GM10248 (cell line): ENCODE results near the gene IPCEF1.

Source experiments
- CTCF ChIA-PET: fragments of 300-600 bp; sonication (Branson Sonifier 250); formaldehyde crosslinking; extraction: SDS; loops from one replicate; lab custom pipeline; 2021; ENCODE audit warnings: antibody characterized with exemption; lab: Yijun Ruan, JAX
- POLR2A ChIA-PET: fragments of 350-650 bp; sonication (Branson Sonifier 250); formaldehyde crosslinking; extraction: SDS; loops from one replicate; lab custom pipeline; 2020; ENCODE audit warnings: antibody characterized with exemption; lab: Yijun Ruan, JAX
- DNase-seq: peaks from one replicate; pipeline ENCODE4 v3.0.0; 2012; ENCODE audit errors: extremely low spot score
- TF ChIP-seq, protein P1 (sequence below): IDR thresholded peaks from 2 replicates; pipeline ENCODE4 v1.5.1; 2012; ENCODE audit warnings: mild to moderate bottlenecking, low read depth; ENCODE audit errors: extremely low read depth, missing control alignments, control extremely low read depth

The IPCEF1 gene

DNA sequence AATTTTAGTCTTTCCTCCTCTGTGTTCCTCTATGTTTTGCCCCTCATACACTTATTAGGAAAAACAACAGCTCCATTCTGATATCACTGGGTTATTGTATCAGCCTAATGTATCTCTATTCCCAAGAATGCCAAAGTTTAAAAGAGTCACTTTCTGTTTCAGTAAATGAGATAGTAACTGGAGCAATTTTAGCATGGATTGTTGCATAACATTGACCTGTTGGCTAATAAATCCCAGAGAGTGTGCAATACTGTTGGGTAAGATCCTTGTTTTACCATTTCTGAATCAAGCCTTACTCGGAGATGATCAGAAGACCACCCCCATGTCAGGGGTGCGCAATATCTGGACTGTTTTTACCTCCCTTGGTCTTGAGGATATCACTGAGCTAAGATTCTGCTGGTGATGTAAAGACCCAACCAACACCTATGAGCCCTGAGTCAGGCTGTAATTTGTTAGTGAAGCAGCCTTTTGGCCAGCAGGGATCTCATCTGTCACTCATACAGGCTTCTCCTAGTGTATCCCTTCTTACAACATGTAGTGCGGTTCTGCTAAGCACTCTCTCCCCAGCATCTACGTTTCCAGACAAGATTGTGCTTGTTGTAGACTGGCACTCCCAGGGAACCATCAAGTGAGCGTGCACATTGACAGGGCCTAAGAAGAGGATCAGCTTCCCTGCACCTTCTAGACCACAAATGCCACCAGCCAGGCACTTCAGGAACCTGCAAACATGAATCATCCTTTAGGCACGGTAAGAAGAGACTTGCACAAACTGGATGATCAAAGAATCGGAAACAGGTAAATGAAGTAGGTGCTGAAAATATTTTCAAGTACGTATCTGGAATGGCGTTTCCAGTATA lies 11.5 kb upstream of the IPCEF1 start:
- CTCF ChIA-PET = no interaction called here
- no peak for DNase-seq
- POLR2A ChIA-PET = no interaction called here
- TF ChIP-seq, protein P1, sequence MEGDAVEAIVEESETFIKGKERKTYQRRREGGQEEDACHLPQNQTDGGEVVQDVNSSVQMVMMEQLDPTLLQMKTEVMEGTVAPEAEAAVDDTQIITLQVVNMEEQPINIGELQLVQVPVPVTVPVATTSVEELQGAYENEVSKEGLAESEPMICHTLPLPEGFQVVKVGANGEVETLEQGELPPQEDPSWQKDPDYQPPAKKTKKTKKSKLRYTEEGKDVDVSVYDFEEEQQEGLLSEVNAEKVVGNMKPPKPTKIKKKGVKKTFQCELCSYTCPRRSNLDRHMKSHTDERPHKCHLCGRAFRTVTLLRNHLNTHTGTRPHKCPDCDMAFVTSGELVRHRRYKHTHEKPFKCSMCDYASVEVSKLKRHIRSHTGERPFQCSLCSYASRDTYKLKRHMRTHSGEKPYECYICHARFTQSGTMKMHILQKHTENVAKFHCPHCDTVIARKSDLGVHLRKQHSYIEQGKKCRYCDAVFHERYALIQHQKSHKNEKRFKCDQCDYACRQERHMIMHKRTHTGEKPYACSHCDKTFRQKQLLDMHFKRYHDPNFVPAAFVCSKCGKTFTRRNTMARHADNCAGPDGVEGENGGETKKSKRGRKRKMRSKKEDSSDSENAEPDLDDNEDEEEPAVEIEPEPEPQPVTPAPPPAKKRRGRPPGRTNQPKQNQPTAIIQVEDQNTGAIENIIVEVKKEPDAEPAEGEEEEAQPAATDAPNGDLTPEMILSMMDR = no peak

GRCh38 chr6:154367336-154367735 lies 10.7 kb upstream of the IPCEF1 start:
- ChIA-PET CTCF (no interaction called here), POLR2A (no interaction called here)
- TF ChIP-seq, protein P1 = no peak
- no peak for DNase-seq

DNA sequence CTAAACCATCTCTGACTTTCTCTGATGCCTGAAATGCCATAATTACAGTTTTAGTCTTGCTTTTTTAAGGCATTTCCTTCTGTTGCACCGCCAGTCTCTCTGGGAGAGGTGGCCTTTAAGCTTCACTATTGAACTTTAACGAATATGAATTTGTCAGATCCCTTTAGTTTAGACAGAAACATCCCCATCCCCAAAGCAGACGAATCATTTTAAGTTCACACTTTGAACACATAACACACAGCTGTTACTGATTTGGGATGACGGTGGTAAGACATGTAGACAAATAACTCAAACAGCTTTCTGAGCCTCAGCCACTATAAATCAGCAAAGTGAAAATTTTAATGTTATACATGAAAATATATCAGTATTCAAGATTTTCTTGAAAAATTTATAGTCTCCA lies 7.2 kb upstream of the IPCEF1 start:
- ChIA-PET CTCF (interaction anchor here (0.9 kb wide), 1 partner anchor 21 kb away, joined by 3 read pairs; no protein-coding TSS in a partner anchor), POLR2A (no interaction called here)
- TF ChIP-seq, protein P1 = no peak

DNA sequence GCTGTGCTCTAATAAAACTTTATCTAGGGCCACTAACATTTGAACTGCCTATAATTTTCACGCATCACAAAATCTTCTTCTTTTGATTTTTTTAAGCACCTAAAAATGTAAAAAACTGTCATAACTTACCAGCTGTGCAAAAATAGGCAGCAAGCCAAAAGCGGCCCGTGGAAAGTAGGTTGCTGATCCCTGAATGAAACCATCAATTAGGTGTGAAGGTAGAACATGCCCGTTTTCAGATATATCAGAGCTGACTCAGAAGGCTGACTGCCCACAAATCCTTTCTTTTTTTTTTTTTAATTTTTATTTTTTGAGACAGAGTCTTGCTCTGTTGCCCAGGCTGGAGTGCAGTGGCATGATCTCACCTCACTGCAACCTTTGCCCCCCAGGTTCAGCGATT lies 4.9 kb upstream of the IPCEF1 start:
- no peak for DNase-seq
- CTCF ChIA-PET = no interaction called here
- TF ChIP-seq, protein P1 = no peak
- POLR2A ChIA-PET = no interaction called here

More for the DNA sequence above, 7.2 kb upstream of the IPCEF1 start:
- no peak for DNase-seq

GRCh38 chr6:154360476-154360875 lies 3.9 kb upstream of the IPCEF1 start:
- ChIA-PET POLR2A (interaction anchor here (0.6 kb wide), 1 partner anchor 1256 kb away, joined by 3 read pairs; no protein-coding TSS in a partner anchor), CTCF (no interaction called here)
- TF ChIP-seq, protein P1 = no peak
- DNase-seq = no peak

GRCh38 chr6:154359679-154360078 lies 3.1 kb upstream of the IPCEF1 start:
- ChIA-PET CTCF (no interaction called here), POLR2A (no interaction called here)
- TF ChIP-seq, protein P1 = no peak
- no peak for DNase-seq
